DOHH2 (cell line): ENCODE measurements around the gene CCR5AS.

ENCODE experiments used
- H3F3A ChIP-seq: fragments of 200-600 bp; sonication (generic), shearing (Covaris generic); 2 replicates; pipeline ENCODE4 v1.6.0; 2016; ENCODE audit warnings: antibody characterized with exemption, mild to moderate bottlenecking; ENCODE audit not compliant: control insufficient read depth, insufficient read depth
- H3K27ac ChIP-seq: fragments of 200-600 bp; sonication (generic); 2 replicates; pipeline ENCODE4 v1.5.1; 2014; ENCODE audit warnings: low read depth, mild to moderate bottlenecking, low read length, moderate library complexity
- H3K27me3 ChIP-seq: fragments of 200-600 bp; sonication (generic); 2 replicates; pipeline ENCODE4 v1.6.1; 2014; ENCODE audit warnings: mild to moderate bottlenecking, low read length, mixed read lengths; ENCODE audit not compliant: control insufficient read depth
- H3K36me3 ChIP-seq: fragments of 200-600 bp; sonication (generic); 2 replicates; pipeline ENCODE4 v1.6.1; 2014; ENCODE audit warnings: mild to moderate bottlenecking, low read length, moderate library complexity, mixed read lengths; ENCODE audit not compliant: control insufficient read depth
- H3K4me1 ChIP-seq: fragments of 200-600 bp; sonication (generic); 2 replicates; pipeline ENCODE4 v1.6.1; 2014; ENCODE audit warnings: mild to moderate bottlenecking, low read length, mixed read lengths; ENCODE audit not compliant: control insufficient read depth
- H3K4me2 ChIP-seq: fragments of 200-600 bp; sonication (generic); 2 replicates; pipeline ENCODE4 v1.6.0; 2014; ENCODE audit warnings: mild to moderate bottlenecking, low read length, moderate library complexity
- H3K4me3 ChIP-seq: fragments of 200-600 bp; sonication (generic); 2 replicates; pipeline ENCODE4 v1.5.1; 2014; ENCODE audit warnings: mild to moderate bottlenecking, low read length, mixed read lengths
- H3K79me2 ChIP-seq: fragments of 200-600 bp; sonication (generic); 2 replicates; pipeline ENCODE4 v1.6.1; 2014; ENCODE audit warnings: mild to moderate bottlenecking, low read length, mixed read lengths; ENCODE audit not compliant: control insufficient read depth
- H3K9me2 ChIP-seq: fragments of 200-600 bp; sonication (generic); replicated peaks from 2 replicates; pipeline ENCODE4 v1.6.1; 2014; ENCODE audit warnings: mild to moderate bottlenecking, low read length, mixed read lengths; ENCODE audit not compliant: control insufficient read depth
- H3K9me3 ChIP-seq: fragments of 200-600 bp; sonication (generic); 2 replicates; pipeline ENCODE4 v1.6.1; 2014; ENCODE audit warnings: antibody characterized with exemption, low read length, mixed read lengths; ENCODE audit not compliant: control insufficient read depth, insufficient read depth
- H4K20me1 ChIP-seq: fragments of 200-600 bp; sonication (generic); 2 replicates; pipeline ENCODE4 v1.6.0; 2014; ENCODE audit warnings: low read depth, mild to moderate bottlenecking, antibody characterized with exemption, low read length, moderate library complexity; ENCODE audit not compliant: control insufficient read depth, insufficient read depth
- EZH2phosphoT487 ChIP-seq: fragments of 200-600 bp; sonication (generic); IDR thresholded peaks from 2 replicates; pipeline ENCODE4 v1.6.1; 2017; ENCODE audit warnings: borderline replicate concordance, mild to moderate bottlenecking, antibody characterized with exemption, low read length, moderate library complexity, mixed read lengths
- TF ChIP-seq, protein P1 (sequence below): fragments of 200-600 bp; sonication (generic); IDR thresholded peaks from one replicate; pipeline ENCODE4 v1.5.1; 2014; ENCODE audit warnings: antibody characterized with exemption, mild to moderate bottlenecking, low read depth, low read length; ENCODE audit not compliant: poor library complexity, severe bottlenecking

CCR5AS gene

DNA sequence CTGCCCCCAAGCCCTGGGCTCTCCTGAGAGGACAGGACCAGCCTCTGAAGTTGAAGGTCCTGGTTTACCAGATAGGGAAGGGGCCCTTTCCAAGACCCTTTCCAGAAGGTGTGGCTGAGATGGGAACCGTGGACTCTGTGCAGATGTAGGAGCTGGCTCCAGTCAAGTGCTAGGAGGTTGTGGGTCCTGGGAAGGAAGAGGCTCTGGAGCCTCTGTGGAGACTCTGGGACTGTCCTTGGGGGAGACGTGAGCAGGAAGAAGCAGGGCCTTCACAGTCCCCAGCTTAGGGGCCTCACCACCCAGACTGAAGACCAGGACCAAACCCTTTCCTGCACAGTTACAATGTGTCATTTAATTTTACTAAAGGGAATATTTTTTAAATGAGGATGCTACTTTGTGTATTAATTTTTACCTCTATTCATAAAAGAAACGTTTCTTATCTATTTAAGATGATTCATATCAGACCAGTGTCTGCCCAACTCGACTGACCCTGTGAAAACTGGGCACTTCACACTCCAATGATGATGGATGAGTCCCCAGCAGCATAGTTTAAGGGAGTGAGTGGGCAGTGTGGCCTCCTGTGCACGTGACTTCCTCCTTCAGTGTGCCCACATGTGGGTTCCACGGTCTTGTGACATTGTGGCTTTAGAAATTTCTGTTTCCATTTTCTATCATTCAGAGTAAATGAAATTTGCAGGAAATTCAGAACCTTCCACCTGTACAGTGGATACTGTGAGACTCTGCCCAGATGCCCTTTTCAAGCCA is 10.9 kb downstream of the CCR5AS start:
- no peaks in the 10 kb centered on the region for H3K9me2 ChIP-seq
- no peaks in the 10 kb centered on the region for H4K20me1 ChIP-seq
- no peaks in the 10 kb centered on the region for H3K9me3 ChIP-seq
- no peaks in the 10 kb centered on the region for H3F3A ChIP-seq
- H3K36me3 ChIP-seq = no peaks in the 10 kb centered on the region
- no peak overlapping the region for H3K27ac ChIP-seq
- no peaks in the 10 kb centered on the region for H3K79me2 ChIP-seq
- H3K4me1 ChIP-seq = no peaks in the 10 kb centered on the region
- peaks cover 7% of the 10 kb centered on the region; the same call in 1 of the 2 replicates for H3K27me3 ChIP-seq
- H3K4me2 ChIP-seq = no peak overlapping the region
- no peak overlapping the region for H3K4me3 ChIP-seq
- TF ChIP-seq, protein P1, sequence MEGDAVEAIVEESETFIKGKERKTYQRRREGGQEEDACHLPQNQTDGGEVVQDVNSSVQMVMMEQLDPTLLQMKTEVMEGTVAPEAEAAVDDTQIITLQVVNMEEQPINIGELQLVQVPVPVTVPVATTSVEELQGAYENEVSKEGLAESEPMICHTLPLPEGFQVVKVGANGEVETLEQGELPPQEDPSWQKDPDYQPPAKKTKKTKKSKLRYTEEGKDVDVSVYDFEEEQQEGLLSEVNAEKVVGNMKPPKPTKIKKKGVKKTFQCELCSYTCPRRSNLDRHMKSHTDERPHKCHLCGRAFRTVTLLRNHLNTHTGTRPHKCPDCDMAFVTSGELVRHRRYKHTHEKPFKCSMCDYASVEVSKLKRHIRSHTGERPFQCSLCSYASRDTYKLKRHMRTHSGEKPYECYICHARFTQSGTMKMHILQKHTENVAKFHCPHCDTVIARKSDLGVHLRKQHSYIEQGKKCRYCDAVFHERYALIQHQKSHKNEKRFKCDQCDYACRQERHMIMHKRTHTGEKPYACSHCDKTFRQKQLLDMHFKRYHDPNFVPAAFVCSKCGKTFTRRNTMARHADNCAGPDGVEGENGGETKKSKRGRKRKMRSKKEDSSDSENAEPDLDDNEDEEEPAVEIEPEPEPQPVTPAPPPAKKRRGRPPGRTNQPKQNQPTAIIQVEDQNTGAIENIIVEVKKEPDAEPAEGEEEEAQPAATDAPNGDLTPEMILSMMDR = no peak
- no peak for TF ChIP-seq EZH2phosphoT487

GRCh38 chr3:46395210-46395661 is 11.6 kb downstream of the CCR5AS start:
- no peaks in the 10 kb centered on the region for H3F3A ChIP-seq
- H3K4me3 ChIP-seq = no peak overlapping the region
- no peaks in the 10 kb centered on the region for H3K9me3 ChIP-seq
- H3K4me2 ChIP-seq = no peak overlapping the region
- peaks cover 7% of the 10 kb centered on the region; the same call in 1 of the 2 replicates for H3K27me3 ChIP-seq
- H3K27ac ChIP-seq = no peak overlapping the region
- no peaks in the 10 kb centered on the region for H3K9me2 ChIP-seq
- TF ChIP-seq EZH2phosphoT487 = no peak
- TF ChIP-seq, protein P1 = no peak
- H3K36me3 ChIP-seq = no peaks in the 10 kb centered on the region
- H3K4me1 ChIP-seq = no peaks in the 10 kb centered on the region
- H3K79me2 ChIP-seq = no peaks in the 10 kb centered on the region
- no peaks in the 10 kb centered on the region for H4K20me1 ChIP-seq

- Histone ChIP-seq H3K79me2 (no peaks in the 10 kb centered on the region), H3K27ac (no peak overlapping the region), H3K36me3 (no peaks in the 10 kb centered on the region), H3K9me3 (no peaks in the 10 kb centered on the region), H3K4me2 (no peak overlapping the region), H3F3A (no peaks in the 10 kb centered on the region), H3K4me3 (no peak overlapping the region), H3K27me3 (peaks cover 5% of the 10 kb centered on the region; the same call in 1 of the 2 replicates), H4K20me1 (no peaks in the 10 kb centered on the region), H3K4me1 (no peaks in the 10 kb centered on the region), H3K9me2 (no peaks in the 10 kb centered on the region)
- TF ChIP-seq, protein P1 = no peak
- no peak for TF ChIP-seq EZH2phosphoT487
These were observed 13.1 kb downstream of the CCR5AS start for GRCh38 chr3:46393554-46394434.
